GM21825 (cell line): ENCODE results near the gene MPZ.
"Not testable (repeated sequence)": the region's sequence is repeated elsewhere in the genome, so short reads cannot be mapped to it uniquely, and the experiment has no call there.

Experiments used
- ATAC-seq: cut with Tn5 transposase; IDR thresholded peaks from one replicate; pipeline ENCODE4 v1.9.1; 2021; ENCODE audit warnings: mild to moderate bottlenecking, moderate library complexity; ENCODE audit not compliant: unreplicated experiment

Gene MPZ

DNA sequence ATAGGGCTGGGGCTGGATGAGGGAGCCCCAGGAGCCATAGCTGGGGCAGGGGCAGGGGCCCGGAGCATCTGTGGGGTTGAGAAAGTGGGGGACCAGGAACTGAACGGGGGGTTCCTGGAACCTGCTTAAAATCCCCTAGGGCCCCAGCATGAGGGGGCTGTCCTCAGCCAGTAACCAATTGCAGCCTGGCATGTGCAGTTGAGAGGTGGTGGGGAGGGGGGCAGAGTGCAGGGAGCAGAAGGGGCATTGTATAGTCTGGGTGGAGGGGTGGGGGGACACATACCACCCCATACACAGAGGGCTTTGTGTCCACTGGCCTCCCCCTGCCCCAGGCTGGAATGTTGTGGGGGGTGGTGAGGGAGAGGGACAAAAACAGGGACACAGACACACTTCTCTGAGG lies at the start of gene MPZ:
Gene MPZ (minus strand): TSS at position 101 of the 400 bp plus-strand sequence. CDS start 63 bp downstream, at position 38.
- ATAC-seq, result no peak

DNA sequence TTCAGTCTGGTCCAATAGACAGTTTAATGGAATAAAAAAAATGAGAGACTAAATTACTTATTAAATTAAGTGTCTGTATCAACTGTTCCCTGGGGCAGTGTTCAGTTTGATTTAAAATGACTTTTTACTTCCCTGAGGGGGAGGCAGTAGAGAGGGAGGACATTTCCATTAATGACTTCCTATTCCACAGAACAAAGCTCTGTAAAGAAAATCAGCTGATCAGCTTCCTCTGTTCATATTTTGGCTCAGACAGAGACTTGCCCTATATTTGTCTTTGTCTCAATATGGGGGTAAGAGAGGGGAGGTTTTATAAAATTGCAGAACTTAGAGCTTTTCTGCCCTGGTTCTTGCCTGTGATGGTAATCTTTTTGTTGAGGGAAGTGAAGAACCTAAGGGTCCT lies 49.5 kb upstream of the MPZ start:
- no peak for ATAC-seq

- no peak for ATAC-seq
Measured at GRCh38 chr1:161357073-161357472, 47.3 kb upstream of the MPZ start.

DNA sequence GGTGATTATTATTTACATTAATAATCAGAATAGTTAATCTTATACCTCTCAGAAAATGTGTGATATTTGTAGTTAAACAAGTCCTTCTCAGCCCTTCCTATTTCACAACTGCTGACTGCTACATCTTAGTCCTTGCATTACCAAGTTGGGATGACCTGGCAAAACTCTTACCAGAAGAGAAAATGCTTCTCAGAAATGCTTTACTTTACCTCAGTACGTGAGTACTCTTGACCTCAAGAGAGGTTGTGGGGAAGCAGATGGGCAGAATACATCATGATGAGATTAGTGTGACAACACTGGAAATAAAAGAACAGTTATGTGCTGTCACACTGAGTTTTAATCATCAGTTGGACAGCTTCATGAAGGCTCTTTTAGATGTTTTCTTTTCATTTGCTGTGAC lies 41.7 kb upstream of the MPZ start:
- no peak for ATAC-seq

DNA sequence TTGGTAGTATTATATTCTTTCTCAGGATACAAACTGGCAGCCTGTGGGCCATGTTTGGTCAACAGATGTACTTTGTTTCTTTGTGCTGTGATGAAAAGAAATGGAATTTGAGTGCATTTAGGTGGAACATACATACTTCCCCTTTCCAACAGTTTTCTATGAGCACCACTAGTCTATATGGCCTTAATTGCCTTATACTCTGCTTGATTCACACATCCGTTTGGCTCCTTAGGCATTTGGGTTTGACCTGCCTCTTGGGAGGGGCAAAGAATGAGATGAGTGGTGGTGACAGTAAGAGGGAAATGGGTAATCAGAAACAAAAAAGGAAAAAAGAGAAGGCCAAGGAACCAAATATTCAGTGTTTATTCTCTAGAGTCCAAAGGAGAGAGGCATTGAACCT lies 40.9 kb upstream of the MPZ start:
- ATAC-seq, result no peak

DNA sequence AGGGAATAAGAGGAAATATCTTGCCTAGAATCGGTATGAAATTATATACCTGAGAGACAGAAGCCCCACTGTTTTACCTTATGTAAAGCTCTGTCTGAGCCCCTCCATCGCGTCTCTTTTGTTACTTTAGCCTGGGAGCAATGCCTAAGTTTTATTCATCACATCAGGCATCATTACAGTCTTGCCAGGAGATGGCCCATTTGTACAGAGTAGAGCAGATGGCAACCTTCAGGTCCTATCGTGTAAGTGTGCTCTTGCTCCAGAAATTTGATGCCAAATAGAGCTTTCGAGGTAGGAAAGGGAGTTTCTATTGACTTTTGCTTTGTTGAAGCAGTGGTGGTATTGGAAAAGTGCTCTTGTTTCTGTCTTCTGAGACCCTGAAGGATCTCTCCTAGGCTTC lies 33.1 kb upstream of the MPZ start:
- ATAC-seq, result no peak

DNA sequence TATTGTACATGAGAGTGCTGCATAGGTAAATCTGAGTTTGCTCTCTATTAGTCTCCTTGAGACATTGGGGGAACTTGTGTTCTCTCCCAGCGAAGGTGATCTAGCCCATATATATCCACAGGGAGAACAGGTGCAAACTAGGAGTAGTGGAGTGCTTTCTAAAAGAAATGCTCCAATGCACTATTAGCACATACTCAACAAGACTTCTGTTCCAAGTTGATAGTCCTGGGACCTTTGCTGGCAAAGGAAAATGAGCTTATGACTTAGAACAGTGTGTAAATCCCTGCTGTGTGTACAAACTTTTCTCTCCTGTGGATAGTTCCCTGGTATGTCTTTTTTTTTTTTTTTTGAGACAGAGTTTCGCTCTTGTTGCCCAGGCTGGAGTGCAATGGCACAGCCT lies 32.4 kb upstream of the MPZ start:
- no peak for ATAC-seq

- no peak for ATAC-seq
Measured at GRCh38 chr1:161335796-161336195, 26.0 kb upstream of the MPZ start.

DNA sequence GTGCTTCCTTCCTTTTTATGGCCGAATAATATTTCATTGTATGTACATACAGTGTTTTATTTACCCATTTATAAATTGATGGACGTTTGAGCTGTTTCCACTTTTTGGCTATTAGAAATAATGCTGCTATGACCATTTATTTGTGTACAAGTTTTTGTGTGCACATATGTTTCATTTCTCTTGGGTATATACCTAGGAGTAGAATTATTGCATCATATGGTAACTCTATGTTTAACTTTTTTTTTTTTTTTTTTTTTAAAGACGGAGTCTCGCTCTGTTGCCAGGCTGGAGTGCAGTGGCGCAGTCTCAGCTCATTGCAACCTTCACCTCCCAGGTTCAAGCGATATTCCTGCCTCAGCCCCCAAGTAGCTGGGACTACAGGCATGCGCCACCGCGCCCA lies 23.4 kb upstream of the MPZ start:
- ATAC-seq, result no peak

GRCh38 chr1:161330346-161330745 lies 20.6 kb upstream of the MPZ start:
- ATAC-seq, result no peak

GRCh38 chr1:161324020-161324419 lies 14.3 kb upstream of the MPZ start:
- no peak for ATAC-seq

DNA sequence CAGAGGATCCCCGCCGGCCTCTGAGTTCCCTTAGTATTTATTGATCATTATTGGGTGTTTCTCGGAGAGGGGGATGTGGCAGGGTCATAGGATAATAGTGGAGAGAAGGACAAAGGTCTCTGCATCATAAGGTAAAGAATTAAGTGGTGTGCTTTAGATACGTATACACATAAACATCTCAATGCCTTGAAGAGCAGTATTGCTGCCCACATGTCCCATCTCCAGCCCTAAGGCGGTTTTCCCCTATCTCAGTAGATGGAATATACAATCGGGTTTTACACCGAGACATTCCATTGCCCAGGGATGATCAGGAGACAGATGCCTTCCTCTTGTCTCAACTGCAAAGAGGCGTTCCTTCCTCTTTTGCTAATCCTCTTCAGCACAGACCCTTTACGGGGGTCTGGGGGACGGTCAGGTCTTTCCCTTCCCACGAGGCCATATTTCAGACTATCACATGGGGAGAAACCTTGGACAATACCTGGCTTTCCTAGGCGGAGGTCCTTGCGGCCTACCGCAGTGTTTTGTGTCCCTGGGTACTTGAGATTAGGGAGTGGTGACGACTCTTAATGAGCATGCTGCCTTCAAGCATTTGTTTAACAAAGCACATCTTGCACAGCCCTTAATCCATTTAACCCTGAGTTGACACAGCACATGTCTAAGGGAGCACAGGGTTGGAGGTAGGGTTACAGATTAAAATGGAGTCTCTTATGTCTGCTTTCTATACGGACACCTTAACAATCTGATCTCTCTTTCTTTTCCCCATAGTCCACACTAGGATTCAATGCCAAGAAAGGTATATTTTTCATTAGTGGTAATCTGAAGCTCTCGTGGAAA lies 6.3 kb upstream of the MPZ start:
- not testable (repeated sequence) for ATAC-seq

DNA sequence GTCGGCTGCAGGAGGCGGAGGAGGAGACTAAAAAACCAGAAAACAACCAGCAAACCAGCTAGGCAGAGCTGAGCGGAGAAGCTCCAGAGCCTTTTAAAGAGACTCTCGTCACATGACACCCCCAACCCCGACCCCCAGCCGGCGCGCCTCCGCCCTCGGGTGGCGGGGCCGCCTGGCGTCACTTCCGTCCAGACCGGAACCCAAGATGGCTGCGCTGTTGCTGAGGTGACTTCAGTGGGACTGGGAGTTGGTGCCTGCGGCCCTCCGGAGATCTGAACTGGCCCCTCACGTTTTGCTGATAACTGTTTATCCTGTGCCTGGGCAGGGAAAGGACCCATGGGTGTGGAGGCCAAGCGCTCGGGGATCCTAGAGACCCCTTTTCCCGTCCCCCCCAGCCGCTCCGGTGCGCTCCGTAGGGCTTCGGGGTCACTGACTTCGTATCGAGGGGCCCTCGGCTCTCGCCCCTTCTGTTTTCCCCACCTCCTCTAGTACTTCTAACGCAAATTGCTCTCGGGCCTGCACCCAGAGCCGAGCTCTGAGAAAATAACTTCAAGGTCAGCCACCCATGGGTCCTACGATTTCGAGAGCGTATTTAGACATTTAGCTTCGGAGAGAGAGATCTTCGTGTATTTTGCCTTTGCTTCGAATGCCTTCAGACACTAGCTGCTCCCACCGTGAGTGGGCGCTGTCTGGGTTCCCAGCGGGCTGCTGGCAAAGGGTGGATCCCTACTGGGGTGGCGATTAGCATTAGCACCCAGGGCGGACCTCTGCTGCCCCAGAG lies 4.6 kb upstream of the MPZ start, which contains the start of gene SDHC:
Gene SDHC (plus strand): TSS at position 181 of the 781 bp plus-strand sequence. CDS start 25 bp downstream, at position 206.
- ATAC-seq, result peak; percentile 91

- no peak for ATAC-seq
Measured at GRCh38 chr1:161313554-161314200, 3.9 kb upstream of the MPZ start.

DNA sequence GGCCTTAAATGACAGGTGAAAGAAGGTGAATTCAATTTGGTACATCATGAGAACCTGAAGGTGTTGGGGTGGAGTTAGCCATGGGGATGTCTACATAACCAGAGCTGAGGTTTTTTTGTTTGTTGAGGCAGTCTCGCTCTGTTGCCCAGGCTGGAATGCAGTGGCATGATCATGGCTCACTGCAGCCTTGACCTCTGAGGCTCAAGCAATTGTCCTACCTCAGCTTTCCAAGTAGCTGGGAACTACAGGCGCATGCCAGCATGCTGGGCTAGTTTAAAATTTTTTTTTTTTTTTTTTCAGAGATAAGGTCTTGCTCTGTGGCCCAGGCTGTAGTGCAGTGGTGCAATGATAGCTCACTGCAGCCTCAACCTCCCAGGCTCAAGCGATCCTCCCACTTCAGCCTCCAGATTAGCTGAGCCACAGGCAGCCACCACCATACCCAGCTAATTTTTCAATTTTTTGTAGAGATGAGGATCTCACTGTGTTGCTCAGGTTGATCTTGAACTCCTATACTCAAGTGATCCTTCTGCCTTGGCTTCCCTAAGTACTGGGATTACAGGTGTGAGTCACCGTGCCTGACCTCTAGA lies 1.9 kb upstream of the MPZ start:
- no peak for ATAC-seq

GRCh38 chr1:161307892-161308638 lies 1.7 kb downstream of the MPZ start:
- ATAC-seq, result no peak

- no peak for ATAC-seq
Measured at GRCh38 chr1:161307230-161307768, 2.5 kb downstream of the MPZ start.

- ATAC-seq, result peak; percentile 79
Measured at GRCh38 chr1:161305867-161306519, 3.8 kb downstream of the MPZ start.
